Measurements from ENCODE around the gene UBR4.

UBR4 gene

DNA sequence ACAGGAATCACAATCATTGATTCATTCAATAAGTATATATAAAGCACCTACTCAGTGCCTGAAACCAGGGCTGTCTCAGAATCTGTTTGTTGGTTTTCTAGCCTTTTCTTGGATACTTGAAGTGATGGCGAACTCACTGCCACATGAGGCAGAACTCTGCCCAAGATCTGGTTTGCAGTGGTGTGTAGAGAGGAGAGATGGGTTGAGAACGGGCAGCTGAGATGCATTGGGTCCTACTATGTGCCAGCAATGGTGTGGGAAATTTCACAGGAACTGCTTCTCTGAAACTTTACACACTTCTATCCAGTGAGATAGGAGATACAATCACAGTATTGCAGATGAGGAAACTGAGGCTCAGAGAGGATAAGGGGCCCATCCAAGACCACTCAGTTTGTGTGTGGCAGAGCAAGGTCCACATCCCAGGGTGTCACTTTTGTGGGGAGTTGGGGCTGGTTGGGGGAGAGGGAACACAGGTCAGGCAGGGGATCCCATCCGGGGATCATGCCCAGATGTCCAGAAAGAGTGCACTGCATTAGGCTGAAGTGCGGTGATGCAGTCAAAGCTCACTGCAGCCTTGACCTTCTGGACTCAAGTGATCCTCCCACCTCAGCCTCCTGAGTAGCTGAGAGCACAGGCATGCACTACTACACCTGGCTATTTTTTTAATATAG, 169.9 kb downstream of the UBR4 start:
- in situ Hi-C loops (cut with HindIII; ENCODE audit: low sequenced_read_pairs): no loop called here

GRCh38 chr1:19038732-19039131, 171.3 kb downstream of the UBR4 start:
- in situ Hi-C loops (cut with HindIII; ENCODE audit: low sequenced_read_pairs): loop anchor here (10.0 kb wide), 1 partner anchor 154 kb away; no protein-coding TSS in a partner anchor

DNA sequence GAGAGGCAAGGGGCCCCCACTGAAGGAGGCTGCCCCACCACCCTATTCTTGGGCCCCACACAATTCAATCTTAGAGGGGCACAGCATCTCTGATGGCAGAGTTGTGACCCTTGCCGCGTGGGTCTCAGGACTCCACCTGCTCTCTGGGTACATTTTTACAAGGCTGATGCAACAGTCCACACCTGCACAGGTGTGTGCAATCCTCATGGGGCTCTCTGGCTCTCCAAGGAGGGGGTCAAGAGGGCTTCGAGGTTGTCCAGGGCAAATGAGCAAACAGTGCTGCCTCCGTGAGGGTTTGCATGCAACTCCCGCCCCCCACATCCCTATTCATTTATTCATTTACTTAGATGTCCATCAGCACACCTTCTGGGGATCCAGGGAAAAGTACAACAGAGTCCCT, 172.0 kb downstream of the UBR4 start:
- in situ Hi-C loops (cut with HindIII; ENCODE audit: low sequenced_read_pairs): loop anchor here (10.0 kb wide), 1 partner anchor 153 kb away; no protein-coding TSS in a partner anchor

DNA sequence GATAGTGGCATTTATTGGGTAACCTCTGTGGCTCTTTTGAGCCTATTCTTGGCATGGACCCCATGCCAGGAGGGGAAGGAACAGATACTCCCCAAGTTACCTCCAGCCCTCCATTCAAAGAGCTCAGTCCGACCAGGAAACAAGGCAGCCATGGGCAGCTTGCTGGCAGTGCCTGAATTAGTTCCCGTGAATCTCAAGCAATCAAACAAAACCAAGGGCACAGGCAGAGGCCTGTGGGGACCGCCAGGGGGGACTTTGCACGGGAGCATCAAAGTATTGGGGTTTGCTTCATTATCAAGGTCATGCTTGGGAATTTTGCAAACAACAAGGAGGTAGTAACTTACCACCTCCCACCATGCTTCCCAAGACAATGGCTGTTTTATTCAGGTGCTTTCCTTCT, 172.4 kb downstream of the UBR4 start:
- in situ Hi-C loops (cut with HindIII; ENCODE audit: low sequenced_read_pairs): loop anchor here (10.0 kb wide), 1 partner anchor 153 kb away; no protein-coding TSS in a partner anchor

GRCh38 chr1:19036813-19037605, 173.1 kb downstream of the UBR4 start:
- in situ Hi-C loops (cut with HindIII; ENCODE audit: low sequenced_read_pairs): loop anchor here (10.0 kb wide), 1 partner anchor 152 kb away; no protein-coding TSS in a partner anchor

DNA sequence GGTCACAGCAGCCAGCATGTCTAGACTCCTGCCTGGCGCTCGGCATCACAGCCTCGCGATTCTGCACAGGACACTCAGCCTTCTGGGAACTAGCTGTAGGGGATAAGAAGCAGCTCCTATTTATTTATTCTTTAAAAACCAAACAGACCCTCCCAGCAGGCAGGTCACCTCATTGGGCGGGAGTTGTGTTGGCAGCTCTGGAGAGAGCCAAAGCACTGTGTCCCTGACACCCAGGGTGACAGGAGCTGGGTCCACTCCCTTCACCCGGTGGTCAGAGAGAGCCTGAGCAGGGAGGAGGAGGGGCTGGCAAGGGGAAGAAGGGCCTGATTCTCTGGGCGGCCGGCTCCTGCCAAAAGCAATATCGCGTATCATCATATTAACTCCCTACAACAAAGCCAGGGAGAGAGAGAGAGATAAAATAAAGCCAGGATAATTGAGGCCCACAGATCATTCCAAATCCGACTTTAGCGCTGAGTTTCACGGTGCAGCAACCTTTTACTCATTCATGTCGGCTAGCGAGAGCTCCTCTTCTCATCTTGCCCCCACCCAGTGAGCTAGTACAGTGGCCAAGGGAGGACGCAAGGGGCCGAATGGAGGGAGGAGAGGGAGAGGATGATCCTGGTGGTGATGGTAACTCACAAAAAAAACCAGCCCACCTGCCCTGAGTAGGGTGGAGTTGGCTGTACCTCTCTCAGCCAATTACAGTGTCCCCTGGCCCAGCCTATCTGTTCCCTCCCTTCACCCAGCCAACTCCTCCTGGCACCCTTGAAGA, 173.8 kb downstream of the UBR4 start:
- in situ Hi-C loops (cut with HindIII; ENCODE audit: low sequenced_read_pairs): loop anchor here (10.0 kb wide), 1 partner anchor 151 kb away; no protein-coding TSS in a partner anchor

GRCh38 chr1:19035377-19036040, 174.6 kb downstream of the UBR4 start:
- in situ Hi-C loops (cut with HindIII; ENCODE audit: low sequenced_read_pairs): loop anchor here (10.0 kb wide), 1 partner anchor 151 kb away; no protein-coding TSS in a partner anchor

DNA sequence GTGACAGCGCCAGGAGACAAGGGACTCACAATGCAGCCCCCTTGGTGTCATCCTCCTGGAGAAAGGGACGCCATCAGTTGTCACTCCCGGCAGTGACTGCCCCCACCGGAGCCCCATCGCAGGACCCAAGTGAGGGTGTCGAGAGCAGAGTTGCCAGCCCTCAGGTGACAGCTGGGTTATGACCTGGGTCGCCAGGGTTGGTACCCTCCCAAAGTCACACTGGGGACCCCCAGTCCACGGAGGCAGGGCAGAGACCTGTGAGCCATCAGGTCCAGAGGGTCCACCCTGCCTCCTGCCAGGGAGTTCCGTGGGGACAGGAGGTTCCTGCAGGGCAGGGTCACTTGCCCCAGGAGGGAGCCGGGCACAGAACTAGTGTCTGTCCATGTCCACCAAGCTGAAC, 175.3 kb downstream of the UBR4 start:
- in situ Hi-C loops (cut with HindIII; ENCODE audit: low sequenced_read_pairs): loop anchor here (10.0 kb wide), 1 partner anchor 150 kb away; no protein-coding TSS in a partner anchor

- in situ Hi-C loops (cut with HindIII; ENCODE audit: low sequenced_read_pairs): loop anchor here (10.0 kb wide), 1 partner anchor 149 kb away; no protein-coding TSS in a partner anchor
These were observed 176.0 kb downstream of the UBR4 start for GRCh38 chr1:19033926-19034680.

DNA sequence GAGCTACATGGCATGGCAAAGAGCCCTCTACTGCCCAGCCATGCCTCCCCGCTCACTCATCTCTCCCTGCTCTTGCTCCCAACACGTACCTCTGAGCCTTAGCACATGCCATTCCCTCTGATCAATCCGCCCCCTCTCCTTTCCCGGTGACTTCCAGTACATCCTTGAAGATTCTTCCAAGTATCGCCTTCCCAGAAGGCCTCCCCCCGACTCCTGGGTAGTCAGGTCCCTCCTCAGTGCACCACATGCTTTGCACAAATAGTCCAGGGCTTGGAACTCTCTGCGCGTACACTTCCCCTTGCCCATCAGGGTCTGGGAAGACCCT, 176.6 kb downstream of the UBR4 start:
- in situ Hi-C loops (cut with HindIII; ENCODE audit: low sequenced_read_pairs): loop anchor here (10.0 kb wide), 1 partner anchor 149 kb away; no protein-coding TSS in a partner anchor

DNA sequence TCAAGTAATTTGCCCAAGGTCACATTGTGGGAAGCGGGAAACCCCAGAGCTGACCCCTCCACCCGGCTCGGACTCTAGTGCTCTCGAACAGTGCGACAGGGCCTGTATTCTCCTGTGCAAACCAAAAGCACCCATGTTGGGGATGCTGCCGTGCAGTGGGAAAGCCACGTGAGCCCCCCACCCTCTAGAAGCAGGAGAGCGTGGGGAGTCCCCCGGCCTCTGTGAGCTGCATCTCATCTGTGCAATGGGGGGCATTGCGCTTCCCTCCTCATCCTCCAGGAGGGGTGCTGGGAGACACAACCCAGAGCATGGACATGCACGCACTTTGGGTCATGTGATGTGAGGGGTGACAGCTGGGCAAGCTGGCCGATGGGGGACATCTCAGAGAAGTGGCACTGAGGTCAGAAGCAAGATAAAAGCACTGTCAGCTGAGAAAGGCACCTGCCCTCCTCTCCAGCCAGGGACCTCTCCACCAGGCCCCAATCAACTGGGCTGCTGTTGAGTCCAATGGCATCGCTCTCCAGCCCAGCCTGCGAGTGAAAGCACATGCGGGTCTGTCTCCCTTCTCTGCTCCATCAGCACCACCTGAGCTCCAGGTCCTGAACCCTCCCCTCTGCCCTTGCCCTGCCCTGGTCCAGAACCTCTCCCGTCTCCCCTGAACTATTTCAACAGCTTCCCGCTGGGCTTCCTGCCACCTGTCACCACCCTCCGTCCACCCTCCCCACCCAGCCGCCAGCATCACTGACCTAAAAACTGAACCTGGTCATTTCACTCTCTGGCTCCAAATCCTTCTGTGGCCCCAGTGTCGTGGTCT, 177.2 kb downstream of the UBR4 start:
- in situ Hi-C loops (cut with HindIII; ENCODE audit: low sequenced_read_pairs): loop anchor here (10.0 kb wide), 1 partner anchor 148 kb away; no protein-coding TSS in a partner anchor

- in situ Hi-C loops (cut with HindIII; ENCODE audit: low sequenced_read_pairs): loop anchor here (10.0 kb wide), 1 partner anchor 148 kb away; no protein-coding TSS in a partner anchor
These were observed 177.7 kb downstream of the UBR4 start for GRCh38 chr1:19032413-19032695.

DNA sequence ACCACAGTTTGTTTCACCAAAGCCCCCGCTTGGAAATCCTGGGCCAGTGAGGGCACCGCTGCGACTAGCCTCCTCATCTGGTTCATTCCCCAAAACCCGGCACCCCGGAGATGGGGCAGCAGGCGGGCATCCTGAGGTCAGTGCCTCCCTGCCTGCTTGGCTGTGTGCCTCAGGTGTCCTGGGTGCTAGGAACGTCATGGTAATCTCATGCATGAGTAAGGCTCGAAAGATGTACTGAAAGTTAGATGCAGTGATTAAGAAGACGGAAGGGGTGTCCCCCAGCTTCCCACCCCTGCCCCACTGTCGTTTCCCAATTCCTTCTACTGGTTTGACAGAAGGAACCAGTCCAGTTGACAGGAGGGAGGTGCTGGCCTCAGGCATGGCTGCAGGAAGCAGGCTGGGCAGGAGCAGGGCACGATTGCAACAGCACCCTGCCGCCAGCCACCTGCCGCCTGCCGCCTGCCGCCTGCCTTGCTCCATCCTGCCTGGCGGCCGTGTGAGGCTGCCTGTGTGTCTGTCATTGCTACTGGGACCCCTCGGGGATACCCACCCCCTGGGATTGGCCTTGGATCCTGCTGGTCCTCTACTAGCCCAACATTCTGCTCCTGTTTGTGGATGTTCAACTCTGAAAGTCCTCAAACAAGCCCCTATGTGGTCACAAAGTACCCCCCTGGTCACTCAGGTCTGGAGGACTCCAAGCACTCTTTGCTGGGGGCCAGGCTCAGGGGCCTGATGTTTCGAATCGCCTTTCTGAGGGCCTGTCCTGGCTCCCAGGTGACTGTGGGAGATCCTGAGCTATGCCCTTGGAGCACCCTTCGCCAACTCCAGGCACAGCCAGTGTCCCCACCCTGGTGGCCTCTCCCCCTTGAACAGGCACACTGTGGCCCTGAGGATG, 180.6 kb downstream of the UBR4 start:
- in situ Hi-C loops (cut with HindIII; ENCODE audit: low sequenced_read_pairs): loop anchor here (10.0 kb wide), 1 partner anchor 145 kb away; no protein-coding TSS in a partner anchor

DNA sequence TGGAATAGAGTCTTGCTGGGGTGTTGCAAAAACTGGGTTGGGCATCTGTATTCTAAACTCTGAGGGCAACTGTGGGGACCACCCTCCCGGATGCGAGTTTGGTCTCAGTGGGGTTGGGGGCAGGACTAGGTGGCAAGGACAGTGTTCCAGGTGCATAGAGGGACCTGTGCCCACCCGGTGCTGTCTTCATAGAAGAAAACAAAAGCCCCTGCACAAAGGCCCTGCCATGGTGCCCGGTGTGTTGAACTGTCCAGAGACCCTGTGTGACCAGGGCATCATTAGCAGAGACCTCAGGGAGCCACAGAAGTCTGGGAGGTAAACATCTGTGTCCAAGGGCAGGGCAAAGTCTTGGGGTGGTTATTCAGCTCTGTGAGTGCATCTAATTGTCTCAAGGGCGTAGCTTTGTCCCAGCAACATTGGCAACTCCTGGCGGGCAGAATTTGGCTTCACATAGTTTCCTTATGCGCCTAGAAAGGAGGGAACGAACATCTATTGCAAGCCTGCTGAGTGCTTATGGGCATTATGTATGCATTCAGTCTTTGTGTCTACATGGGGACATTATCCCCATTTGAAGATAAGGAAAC, 181.4 kb downstream of the UBR4 start:
- in situ Hi-C loops (cut with HindIII; ENCODE audit: low sequenced_read_pairs): no loop called here

GRCh38 chr1:19028110-19028509, 182.0 kb downstream of the UBR4 start:
- in situ Hi-C loops (cut with HindIII; ENCODE audit: low sequenced_read_pairs): no loop called here
